AG10803 (cell line): Measurements from ENCODE around the gene PLAAT5.
A peak's percentile ranks its signal among the peaks of the same experiment; 100 is the strongest.
"Not testable (repeated sequence)": the region's sequence is repeated elsewhere in the genome, so short reads cannot be mapped to it uniquely, and the experiment has no call there.

Experiments
- DNase-seq: peaks from one replicate; pipeline ENCODE4 v3.0.0; 2010; ENCODE audit warnings: low read depth
- H3K4me3 ChIP-seq: 2 replicates; pipeline ENCODE4 v1.5.1; 2011; ENCODE audit warnings: mild to moderate bottlenecking, low read length, control low read depth
- TF ChIP-seq, protein P1 (sequence below): conservative IDR thresholded peaks from 2 replicates; pipeline ENCODE4 v1.5.1; 2011; ENCODE audit warnings: mild to moderate bottlenecking, low read length, control low read depth, inconsistent platforms

Gene PLAAT5

DNA sequence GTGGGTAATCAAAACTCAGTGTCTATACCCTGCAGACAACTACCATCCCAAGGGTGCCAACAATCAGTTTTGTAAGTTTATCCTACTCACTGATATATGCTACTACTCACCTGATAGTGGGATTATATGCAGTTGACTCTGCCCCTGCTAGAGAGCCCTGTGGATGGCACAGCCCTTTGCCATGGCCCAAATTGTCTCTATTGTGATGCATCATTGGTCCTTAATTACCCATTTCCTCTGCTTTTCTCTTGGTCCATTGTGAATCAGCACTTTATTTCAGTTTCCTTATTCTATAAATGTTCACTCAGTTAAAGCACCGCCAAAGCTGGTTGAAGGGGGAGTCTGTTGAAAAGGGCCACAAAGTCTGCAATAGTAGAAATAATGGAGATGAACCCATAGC lies 42.3 kb downstream of the PLAAT5 start:
- H3K4me3 ChIP-seq: no peak overlapping the region
- DNase-seq: no peak
- TF ChIP-seq, protein P1, sequence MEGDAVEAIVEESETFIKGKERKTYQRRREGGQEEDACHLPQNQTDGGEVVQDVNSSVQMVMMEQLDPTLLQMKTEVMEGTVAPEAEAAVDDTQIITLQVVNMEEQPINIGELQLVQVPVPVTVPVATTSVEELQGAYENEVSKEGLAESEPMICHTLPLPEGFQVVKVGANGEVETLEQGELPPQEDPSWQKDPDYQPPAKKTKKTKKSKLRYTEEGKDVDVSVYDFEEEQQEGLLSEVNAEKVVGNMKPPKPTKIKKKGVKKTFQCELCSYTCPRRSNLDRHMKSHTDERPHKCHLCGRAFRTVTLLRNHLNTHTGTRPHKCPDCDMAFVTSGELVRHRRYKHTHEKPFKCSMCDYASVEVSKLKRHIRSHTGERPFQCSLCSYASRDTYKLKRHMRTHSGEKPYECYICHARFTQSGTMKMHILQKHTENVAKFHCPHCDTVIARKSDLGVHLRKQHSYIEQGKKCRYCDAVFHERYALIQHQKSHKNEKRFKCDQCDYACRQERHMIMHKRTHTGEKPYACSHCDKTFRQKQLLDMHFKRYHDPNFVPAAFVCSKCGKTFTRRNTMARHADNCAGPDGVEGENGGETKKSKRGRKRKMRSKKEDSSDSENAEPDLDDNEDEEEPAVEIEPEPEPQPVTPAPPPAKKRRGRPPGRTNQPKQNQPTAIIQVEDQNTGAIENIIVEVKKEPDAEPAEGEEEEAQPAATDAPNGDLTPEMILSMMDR: no peak

DNA sequence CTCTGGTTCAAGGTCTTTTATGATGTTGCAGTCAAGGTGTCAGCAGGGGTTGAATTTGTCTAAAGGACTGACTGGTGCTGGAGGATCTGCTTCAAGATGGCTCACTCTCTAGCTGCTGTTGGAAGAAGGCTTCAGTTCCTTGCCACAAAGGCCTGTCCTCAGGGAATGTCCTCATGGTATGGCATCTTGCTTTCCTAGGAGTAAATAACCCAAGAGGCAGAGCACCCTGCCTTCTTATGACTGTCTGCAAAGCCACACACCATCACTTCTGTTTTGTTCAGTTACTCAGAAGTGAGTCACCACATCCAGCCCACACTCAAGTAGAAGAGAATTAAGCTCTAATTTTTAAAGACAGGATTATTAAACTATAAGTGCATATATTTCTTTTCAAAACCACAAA lies 45.2 kb downstream of the PLAAT5 start:
- no peak overlapping the region for H3K4me3 ChIP-seq
- peak; percentile 12 for DNase-seq
- TF ChIP-seq, protein P1: no peak

DNA sequence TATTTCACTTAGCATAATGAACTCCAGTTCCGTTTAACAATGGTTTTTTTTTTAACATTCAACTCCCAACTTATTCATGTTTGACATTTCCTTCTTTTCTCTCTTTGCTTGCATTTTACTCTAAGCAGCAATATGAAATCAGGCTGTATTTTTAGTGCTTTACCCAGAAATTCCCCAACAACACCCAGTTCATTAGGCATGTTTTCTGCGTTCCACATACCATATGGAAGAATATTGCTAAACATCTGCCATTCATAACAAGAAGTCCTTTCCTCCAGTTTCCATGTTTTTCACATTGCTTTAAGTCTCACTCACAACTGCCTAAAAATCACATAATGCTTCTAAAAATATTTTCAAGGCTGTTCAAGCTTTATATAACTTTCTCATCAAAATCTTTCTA lies 45.8 kb downstream of the PLAAT5 start:
- TF ChIP-seq, protein P1: no peak
- no peak overlapping the region for H3K4me3 ChIP-seq

DNA sequence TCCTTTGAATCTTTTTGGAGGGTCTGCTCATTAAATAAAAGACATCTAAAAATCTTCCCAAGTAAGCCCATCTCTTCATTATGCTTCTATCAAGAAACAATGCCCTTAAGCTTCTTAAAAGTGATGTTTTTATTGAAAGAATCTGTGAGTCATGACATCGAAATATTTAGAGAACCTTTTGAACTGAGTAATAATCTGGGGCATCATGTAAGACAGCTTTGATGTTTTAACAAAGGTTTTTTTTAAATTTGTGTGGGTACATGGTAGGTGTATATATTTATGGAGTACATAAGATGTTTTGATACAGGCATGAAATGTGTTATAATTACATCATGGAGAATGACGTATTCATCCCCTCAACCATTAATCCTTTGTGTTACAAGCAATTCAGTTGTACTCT lies 46.8 kb downstream of the PLAAT5 start:
- TF ChIP-seq, protein P1: no peak
- no peak overlapping the region for H3K4me3 ChIP-seq
- no peak for DNase-seq

More for the DNA sequence above, 45.8 kb downstream of the PLAAT5 start:
- DNase-seq: no peak

DNA sequence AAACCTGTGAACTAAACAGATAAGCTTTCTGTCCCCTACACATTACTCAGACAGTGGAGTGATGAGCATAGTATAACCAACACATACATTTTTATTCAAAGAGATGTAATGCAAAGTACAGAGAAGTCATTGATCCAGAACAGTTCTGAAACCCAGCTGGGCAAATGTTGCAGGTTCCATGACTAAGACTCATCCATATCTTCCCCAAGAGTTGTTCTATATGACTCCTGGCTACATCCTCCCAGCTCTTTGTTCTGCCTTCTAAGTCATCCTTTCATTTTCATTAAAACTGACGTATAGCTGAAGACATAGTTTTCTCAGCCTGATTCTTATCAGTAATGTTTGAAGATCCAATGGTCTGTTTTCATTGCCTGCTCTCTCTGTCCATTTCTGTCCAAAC lies 47.3 kb downstream of the PLAAT5 start:
- TF ChIP-seq, protein P1: no peak
- H3K4me3 ChIP-seq: no peak overlapping the region
- no peak for DNase-seq

DNA sequence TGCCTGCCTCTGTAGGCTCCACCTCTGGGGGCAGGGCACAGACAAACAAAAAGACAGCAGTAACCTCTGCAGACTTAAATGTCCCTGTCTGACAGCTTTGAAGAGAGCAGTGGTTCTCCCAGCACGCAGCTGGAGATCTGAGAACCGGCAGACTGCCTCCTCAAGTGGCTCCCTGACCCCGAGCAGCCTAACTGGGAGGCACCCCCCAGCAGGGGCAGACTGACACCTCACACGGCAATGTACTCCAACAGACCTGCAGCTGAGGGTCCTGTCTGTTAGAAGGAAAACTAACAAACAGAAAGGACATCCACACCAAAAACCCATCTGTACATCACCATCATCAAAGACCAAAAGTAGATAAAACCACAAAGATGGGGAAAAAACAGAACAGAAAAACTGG lies 55.1 kb downstream of the PLAAT5 start:
- H3K4me3 ChIP-seq, DNase-seq: not testable (repeated sequence)

DNA sequence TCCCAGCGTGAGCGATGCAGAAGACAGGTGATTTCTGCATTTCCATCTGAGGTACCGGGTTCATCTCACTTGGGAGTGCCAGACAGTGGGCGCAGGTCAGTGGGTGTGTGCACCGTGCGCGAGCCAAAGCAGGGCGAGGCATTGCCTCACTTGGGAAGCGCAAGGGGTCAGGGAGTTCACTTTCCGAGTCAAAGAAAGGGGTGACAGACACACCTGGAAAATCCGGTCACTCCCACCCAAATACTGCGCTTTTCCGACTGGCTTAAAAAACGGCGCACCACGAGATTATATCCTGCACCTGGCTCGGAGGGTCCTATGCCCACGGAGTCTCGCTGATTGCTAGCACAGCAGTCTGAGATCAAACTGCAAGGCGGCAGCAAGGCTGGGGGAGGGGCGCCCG lies 55.6 kb downstream of the PLAAT5 start:
- H3K4me3 ChIP-seq, DNase-seq: not testable (repeated sequence)

DNA sequence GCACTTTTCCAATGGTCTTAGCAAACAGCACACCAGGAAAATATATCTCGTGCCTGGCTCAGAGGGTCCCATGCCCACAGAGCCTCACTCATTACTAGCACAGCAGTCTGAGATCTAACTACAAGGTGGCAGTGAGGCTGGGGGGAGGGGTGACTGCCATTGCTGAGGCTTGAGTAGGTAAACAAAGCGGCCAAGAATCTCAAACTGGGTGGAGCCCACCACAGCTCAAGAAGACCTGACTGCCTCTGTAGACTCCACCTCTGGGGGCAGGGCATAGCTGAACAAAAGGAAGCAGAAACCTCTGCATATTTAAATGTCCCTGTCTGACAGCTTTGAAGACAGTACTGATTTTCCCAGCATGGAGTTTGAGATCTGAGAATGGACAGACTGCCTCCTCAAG lies 60.2 kb downstream of the PLAAT5 start:
- H3K4me3 ChIP-seq, DNase-seq: not testable (repeated sequence)

DNA sequence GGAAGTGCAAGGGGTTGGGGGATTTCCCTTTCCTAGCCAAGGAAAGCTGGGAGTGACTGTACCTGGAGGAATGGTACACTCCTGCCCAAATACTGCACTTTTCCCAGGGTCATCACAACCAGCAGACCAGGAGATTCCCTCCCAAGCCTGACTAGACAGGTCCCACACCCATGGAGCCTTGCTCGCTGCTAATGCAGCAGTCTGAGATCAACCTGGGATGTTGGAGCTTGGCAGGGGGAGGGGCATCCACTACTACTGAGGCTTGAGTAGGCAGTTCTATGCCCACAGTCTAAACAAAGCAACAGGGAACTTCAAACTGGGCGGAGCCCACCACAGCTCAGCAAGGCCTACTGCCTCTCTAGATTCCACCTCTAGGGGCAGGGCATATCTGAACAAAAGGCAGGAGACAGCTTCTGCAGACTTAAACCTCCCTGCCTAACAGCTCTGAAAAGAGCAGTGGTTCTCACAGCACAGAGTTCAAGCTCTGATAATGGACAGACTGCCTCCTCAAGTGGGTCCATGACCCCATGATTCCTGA lies 62.9 kb downstream of the PLAAT5 start:
- no peak overlapping the region for H3K4me3 ChIP-seq
- TF ChIP-seq, protein P1: no peak
- DNase-seq: no peak
